Ishikawa (cell line): ENCODE results near the gene GTF2F1.

Source experiments
- EGR1 ChIP-seq: IDR thresholded peaks from 2 replicates; pipeline ENCODE4 v1.6.1; 2012
- EP300 ChIP-seq: IDR thresholded peaks from 2 replicates; pipeline ENCODE4 v1.6.1; 2012; ENCODE audit warnings: borderline replicate concordance
- NFIC ChIP-seq: IDR thresholded peaks from 2 replicates; pipeline ENCODE4 v1.6.1; 2012
- RAD21 ChIP-seq: IDR thresholded peaks from 2 replicates; pipeline ENCODE4 v1.6.1; 2012; ENCODE audit warnings: low read depth
- TCF12 ChIP-seq: IDR thresholded peaks from 2 replicates; pipeline ENCODE4 v1.6.1; 2012; ENCODE audit warnings: low read depth
- TEAD4 ChIP-seq: IDR thresholded peaks from 2 replicates; pipeline ENCODE4 v1.6.1; 2012
- TF ChIP-seq, protein P1 (sequence below): IDR thresholded peaks from 2 replicates; pipeline ENCODE4 v1.6.1; 2012; ENCODE audit warnings: low read depth, mild to moderate bottlenecking
- TF ChIP-seq, protein P2 (sequence below): IDR thresholded peaks from 2 replicates; pipeline ENCODE4 v1.6.1; 2012

The GTF2F1 gene

DNA sequence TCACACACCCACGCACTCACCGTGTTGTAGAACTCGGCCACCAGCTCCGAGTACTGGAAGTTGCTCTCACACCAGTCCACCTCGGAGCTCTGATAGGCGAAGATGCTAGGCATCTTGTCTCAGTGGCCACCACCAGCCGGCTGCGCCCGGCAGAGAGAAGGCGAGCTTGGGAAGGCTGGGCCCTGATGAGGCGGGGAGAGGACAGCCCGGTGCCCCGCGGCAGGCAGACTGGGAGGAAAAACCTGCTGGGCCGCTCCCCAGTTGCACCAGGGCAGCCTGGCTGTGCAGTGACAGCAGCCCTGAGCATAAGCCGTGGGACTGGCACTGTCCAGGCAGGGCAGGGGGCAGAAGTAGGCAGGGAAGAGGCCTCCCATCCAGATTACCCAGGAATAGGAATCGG lies 59.5 kb downstream of the GTF2F1 start, which contains the start of gene ACER1:
TSS of gene ACER1 (minus strand) at position 174 of the 400 bp plus-strand sequence. CDS start at position 113, 61 bp downstream.
- TF ChIP-seq EGR1 (no peak), TCF12 (no peak), RAD21 (no peak), NFIC (no peak), TEAD4 (no peak), EP300 (no peak)
- TF ChIP-seq, protein P1, sequence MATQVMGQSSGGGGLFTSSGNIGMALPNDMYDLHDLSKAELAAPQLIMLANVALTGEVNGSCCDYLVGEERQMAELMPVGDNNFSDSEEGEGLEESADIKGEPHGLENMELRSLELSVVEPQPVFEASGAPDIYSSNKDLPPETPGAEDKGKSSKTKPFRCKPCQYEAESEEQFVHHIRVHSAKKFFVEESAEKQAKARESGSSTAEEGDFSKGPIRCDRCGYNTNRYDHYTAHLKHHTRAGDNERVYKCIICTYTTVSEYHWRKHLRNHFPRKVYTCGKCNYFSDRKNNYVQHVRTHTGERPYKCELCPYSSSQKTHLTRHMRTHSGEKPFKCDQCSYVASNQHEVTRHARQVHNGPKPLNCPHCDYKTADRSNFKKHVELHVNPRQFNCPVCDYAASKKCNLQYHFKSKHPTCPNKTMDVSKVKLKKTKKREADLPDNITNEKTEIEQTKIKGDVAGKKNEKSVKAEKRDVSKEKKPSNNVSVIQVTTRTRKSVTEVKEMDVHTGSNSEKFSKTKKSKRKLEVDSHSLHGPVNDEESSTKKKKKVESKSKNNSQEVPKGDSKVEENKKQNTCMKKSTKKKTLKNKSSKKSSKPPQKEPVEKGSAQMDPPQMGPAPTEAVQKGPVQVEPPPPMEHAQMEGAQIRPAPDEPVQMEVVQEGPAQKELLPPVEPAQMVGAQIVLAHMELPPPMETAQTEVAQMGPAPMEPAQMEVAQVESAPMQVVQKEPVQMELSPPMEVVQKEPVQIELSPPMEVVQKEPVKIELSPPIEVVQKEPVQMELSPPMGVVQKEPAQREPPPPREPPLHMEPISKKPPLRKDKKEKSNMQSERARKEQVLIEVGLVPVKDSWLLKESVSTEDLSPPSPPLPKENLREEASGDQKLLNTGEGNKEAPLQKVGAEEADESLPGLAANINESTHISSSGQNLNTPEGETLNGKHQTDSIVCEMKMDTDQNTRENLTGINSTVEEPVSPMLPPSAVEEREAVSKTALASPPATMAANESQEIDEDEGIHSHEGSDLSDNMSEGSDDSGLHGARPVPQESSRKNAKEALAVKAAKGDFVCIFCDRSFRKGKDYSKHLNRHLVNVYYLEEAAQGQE: no peak
- TF ChIP-seq, protein P2, sequence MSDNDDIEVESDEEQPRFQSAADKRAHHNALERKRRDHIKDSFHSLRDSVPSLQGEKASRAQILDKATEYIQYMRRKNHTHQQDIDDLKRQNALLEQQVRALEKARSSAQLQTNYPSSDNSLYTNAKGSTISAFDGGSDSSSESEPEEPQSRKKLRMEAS: no peak
